LNCaP clone FGC (cell line): ENCODE results near the gene SCRN1.

Source experiments
- DNase-seq: peaks from one replicate; pipeline ENCODE4 v3.0.0-alpha.2; 2011; ENCODE audit warnings: low read depth
- H3K4me3 ChIP-seq: 2 replicates; pipeline ENCODE4 v1.5.1; 2011; ENCODE audit warnings: mild to moderate bottlenecking, low read depth, low read length, control low read depth
- TF ChIP-seq, protein P1 (sequence below): IDR thresholded peaks from 2 replicates; pipeline ENCODE4 v1.5.1; 2012; ENCODE audit warnings: mild to moderate bottlenecking; ENCODE audit not compliant: control insufficient read depth, insufficient read depth; ENCODE audit errors: extremely low read depth

The SCRN1 gene, protein sequence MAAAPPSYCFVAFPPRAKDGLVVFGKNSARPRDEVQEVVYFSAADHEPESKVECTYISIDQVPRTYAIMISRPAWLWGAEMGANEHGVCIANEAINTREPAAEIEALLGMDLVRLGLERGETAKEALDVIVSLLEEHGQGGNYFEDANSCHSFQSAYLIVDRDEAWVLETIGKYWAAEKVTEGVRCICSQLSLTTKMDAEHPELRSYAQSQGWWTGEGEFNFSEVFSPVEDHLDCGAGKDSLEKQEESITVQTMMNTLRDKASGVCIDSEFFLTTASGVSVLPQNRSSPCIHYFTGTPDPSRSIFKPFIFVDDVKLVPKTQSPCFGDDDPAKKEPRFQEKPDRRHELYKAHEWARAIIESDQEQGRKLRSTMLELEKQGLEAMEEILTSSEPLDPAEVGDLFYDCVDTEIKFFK

DNA sequence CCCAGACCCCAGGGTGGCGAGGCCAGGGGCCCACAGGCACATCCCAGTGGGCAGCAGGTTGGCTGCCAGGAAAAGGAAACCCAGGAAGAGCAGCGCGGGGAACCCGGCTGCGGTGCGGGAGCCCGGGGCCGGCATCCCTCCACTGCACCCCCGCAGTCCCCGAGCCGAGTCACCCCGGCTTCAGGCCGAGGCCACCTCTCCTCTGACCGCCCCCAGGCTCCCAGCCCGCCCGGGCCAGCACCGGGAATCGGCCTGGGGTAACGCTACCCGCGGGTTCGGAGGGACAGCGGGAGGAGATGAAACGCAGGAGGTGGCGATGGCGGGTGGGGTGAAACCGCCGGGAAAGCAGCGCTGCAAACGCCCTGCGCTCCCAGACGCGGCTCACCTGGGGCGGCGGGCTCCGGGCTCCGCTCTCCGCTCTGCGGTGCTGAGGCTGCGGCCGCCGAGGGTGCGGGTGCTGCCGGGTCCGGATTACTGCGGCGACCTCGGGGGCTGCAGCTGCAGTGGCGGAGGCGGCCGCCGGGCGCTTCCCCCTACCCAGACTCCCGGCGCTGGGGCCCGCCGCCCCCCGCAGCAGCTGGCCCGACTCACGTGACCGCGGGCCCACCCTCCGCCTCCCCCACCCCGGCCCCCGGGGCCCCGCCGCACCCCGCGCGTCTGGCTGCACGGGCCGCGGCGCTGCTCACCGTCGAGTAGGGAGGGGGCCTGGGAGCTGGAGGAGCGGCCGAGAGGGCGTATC, at the start of gene SCRN1:
Gene SCRN1 (minus strand): TSS at position 545 of the 739 bp plus-strand sequence. CDS start 20,734 bp downstream, outside the sequence.
- TF ChIP-seq, protein P1, sequence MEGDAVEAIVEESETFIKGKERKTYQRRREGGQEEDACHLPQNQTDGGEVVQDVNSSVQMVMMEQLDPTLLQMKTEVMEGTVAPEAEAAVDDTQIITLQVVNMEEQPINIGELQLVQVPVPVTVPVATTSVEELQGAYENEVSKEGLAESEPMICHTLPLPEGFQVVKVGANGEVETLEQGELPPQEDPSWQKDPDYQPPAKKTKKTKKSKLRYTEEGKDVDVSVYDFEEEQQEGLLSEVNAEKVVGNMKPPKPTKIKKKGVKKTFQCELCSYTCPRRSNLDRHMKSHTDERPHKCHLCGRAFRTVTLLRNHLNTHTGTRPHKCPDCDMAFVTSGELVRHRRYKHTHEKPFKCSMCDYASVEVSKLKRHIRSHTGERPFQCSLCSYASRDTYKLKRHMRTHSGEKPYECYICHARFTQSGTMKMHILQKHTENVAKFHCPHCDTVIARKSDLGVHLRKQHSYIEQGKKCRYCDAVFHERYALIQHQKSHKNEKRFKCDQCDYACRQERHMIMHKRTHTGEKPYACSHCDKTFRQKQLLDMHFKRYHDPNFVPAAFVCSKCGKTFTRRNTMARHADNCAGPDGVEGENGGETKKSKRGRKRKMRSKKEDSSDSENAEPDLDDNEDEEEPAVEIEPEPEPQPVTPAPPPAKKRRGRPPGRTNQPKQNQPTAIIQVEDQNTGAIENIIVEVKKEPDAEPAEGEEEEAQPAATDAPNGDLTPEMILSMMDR: no peak
- peak within 1 kb of the TSS; percentile 61 for H3K4me3 ChIP-seq
- DNase-seq: no peak

DNA sequence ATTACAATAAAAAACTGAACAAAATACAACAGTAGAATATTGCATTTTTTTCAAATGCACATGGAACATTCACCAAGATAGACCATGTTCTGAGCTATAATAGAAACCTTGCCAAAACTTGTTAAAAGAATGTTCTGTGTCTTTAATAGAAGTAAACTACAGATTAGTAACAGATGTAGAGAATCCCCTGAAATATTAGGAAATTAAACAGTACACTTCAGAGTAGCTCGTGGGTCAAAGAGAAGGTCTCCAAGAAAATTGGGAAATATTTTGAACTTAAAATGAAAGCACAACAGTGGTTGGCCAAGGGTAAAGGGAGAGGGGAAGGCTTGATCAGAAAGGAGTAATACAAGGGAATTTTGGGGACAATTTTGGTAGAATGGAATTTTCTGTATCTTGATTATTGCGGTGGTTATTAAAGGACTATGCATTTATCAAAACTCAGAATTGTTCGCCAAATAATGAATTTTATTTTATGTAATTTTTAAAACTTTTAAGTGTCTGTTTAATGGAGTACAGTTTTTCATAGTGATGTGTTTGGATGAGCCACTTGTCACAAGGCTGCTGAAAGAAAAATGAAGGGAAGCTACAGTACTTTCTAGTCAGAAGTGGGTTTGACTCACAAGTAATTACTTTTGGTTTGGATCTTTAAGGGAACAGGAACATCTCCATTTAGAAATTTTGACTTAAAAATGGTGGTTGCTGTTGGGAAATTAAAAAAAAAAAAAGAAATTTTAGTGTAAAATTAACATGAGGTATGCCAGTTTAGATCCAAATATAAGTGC, 48.8 kb upstream of the SCRN1 start:
- DNase-seq: no peak
- TF ChIP-seq, protein P1: no peak
- no peak overlapping the region for H3K4me3 ChIP-seq

DNA sequence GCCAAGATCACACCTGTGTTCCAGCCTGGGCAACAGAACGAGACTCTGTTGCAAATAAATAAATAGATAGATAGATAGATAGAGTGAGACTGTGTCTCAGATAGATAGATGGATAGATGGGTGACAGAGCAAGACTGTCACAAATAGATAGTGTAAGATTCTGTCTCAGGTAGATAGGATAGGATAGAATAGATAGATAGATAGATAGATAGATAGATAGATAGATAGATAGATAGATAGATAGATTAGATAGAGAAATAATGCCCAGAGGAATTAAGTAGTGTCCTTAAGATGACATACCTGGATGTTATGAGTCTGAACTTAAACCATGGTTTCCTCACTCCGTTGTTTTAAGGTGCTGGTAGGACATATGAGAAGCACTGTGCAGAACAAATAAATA, 46.6 kb upstream of the SCRN1 start:
- no peak for DNase-seq
- TF ChIP-seq, protein P1: no peak
- no peak overlapping the region for H3K4me3 ChIP-seq

DNA sequence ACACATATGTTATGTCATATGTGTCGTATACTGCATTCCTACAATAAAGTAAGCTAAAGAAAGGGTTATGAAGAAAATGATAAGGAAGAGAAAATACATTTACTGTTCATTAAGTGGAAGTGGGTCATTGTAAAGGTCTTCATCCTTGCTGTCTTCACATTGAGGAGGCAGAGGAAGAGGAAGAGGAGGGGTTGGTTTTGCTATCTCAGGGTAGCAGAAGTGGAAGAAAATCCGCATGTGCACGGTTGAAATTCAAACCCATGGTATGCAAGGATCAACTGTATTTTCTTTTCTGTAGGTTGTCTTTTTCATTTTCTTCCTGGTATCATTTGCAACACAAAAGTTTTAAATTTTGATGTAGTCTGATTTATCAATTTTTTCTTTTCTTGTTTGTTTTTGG, 44.9 kb upstream of the SCRN1 start:
- no peak for DNase-seq
- no peak overlapping the region for H3K4me3 ChIP-seq
- TF ChIP-seq, protein P1: no peak

DNA sequence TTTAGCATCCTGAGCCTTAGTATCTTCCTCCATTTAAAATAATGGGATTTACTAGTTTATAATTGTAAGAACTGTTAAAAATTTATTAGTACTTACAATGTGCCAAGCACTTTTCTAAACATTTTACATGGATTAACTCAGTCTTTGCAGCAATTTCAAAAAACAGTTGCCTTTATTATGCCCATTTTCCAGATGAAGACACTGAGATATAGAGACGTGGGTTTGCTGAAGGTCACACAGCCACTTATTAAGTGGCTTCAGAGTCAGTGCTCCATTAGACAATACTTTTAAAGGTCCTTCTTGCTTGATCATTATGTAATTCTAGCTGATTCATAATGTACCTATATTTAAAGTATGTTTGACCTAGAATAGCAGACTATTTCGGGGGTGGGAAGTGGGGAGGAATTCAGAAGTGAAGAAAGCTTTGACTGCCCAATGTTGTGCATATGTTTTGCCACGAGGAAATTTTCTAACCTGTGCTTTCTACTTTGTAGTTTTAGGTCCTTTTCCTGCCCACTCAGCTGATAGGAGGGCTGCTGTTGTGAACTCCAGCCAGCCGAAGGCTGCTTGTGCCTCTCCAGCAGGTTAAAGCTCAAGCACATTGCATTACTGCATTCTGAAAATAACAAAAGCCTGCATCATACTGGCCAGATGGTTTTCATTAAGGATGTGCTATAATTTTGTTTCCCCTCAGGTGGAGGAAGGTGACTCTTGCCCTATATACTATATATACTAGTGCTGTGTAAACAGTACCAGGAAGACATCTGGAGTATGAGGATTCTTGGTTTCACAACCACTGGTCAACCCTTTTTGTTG, 42.9 kb upstream of the SCRN1 start:
- H3K4me3 ChIP-seq: no peak overlapping the region
- no peak for DNase-seq
- TF ChIP-seq, protein P1: no peak

DNA sequence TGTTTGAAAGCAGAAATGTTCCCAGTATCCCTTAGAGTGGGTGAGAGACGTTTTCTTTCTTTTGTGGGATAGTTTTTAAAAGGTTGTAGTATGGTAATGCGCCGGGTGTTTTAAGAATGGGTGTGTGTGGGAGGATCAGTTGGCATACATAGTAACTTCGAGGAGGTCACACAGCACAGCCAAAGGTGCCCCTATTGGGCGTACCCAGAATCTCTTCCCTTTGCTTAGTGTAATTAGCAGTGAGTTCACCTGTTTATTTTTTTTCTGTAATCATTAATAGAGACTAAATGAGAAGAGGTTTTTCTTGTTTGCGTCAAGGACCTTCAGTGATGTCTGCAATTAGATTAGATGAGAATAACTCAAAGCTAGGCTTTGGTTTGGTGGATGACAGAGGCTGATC, 40.1 kb upstream of the SCRN1 start:
- no peak for DNase-seq
- TF ChIP-seq, protein P1: no peak
- H3K4me3 ChIP-seq: peak overlapping the region; percentile 85
